GM21737 (cell line): Measurements from ENCODE around the gene CMTM8.

Source experiments
- ATAC-seq: cut with Tn5 transposase; IDR thresholded peaks from one replicate; pipeline ENCODE4 v1.9.1; 2021; ENCODE audit warnings: mild to moderate bottlenecking, moderate library complexity; ENCODE audit not compliant: unreplicated experiment

The CMTM8 gene

DNA sequence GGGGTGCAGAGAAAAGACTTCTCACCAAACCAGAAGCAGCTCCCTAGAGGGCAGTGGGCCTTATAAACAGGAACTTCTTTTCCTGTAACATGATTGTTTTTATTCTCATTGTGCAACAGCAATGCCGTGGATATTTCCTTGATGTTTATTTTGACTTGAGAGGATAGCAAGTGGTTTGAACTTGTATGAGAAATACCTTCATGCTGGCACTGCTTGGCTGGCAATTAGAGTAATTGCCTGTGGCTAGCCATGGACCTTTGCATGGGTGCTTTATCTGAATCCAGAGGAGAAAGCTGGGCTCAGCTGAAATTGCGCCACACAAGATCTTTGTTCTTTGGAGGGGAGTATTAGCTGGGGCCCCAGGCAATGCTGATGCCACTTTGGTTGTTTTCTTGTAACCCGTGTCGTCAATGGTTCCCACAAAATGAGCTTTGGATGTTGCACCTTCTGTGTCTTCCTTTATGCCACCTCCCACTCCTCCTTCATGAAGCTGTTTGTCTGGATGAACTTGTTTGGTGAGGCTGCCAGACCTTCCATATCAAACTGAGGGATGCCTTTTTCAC, 37.9 kb downstream of the CMTM8 start:
- ATAC-seq = no peak

DNA sequence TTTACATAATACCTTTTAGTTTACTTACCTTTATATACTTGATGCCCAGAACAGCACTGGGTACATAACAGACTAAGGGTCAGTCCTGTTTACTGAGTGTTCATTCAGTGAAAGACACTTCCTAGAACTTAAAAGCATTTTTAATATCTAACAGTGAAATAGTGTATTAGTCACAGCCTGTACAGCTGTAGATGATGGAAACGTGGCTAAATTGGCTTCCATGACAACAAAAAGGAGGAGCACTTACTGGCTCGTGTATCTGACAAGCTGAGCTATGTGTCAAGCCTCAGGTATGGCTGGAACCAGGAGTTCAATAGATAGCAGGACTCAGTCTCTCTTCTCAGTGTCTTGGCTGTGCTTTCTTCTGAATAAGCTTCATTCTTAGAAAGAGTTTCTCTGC, 40.2 kb downstream of the CMTM8 start:
- ATAC-seq = no peak

GRCh38 chr3:32280262-32280910, 41.9 kb downstream of the CMTM8 start:
- ATAC-seq = no peak

DNA sequence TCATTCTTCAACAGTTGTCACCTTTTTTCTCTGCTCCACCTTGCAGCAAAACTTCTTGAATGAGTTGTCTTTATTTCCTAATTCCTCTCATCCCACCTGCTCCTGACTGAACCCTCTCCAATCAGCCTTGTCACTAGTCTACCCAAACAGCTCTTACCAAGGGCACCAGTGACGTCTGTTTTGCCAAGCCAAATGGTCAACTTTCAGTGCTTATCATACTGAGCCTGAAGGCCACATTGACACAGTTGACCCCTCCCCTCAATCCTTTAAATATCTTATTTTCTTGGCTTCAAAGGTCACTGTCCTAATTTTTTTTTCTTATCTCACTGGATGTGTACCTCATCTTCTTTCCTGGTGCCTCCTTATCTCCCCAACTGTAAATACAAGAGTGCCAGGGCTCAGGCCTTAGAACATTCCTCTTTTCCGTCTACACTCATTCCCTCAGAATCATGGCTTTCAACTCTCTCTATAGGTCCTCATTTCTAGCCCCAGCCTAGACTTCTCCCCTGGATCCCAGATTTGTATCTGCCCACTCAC, 43.2 kb downstream of the CMTM8 start:
- ATAC-seq = no peak

- no peak for ATAC-seq
These were observed 44.2 kb downstream of the CMTM8 start for GRCh38 chr3:32282578-32283154.

GRCh38 chr3:32283304-32283703, 44.8 kb downstream of the CMTM8 start:
- no peak for ATAC-seq

DNA sequence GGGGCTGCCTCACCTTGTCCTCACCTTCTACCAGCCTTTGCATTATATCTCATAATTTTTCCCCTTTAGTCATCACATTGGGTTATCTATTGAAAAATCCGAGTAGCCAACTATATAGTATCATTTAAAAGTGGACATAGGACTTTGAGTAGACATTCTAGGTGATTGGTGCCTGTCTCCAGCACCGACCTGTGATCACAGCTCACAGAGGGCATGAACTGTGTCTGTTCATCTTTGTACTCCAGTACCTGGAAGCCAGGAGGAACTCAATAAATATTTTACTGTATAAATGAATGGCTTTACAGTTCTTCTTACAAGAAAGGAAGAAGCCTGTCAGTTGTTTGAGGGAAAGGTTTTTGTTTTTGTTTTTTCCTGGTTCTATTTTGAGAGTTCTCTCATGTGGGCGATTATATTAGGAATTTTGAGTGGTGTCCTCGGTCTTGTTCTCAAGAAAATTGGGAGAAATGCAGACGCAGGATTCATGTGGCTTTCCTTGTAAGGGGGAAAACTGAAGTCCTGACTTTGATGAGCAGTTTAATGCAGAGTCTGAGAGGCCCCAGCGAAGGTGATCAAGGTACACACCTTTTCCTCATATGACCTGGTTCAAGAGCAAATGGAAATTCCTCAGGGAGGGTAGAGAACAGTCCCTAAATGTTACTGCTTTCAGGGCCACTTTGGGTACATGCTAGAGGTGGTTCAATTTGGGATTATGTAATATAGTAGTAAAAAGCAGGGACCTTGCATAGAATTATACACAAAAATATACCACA, 46.1 kb downstream of the CMTM8 start:
- ATAC-seq = no peak

DNA sequence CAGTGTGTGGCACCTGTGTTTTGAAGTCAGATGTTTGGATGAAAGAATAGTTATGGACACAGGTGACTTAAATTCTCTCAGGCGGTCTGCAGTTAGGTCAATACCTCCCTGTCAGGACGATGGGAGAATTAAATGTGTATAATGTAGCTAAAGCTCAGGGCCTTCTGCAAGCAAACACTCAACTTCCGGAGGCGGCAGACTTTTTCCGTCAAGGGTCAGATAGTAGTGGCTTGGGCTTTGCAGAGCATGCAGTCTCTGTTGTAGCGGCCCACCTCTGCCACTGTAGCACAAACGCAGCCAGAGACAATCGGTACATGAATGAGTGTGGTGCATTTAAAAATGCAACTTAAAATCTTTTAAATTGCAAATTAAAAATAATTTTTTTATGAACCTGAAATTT, 47.4 kb downstream of the CMTM8 start:
- no peak for ATAC-seq

DNA sequence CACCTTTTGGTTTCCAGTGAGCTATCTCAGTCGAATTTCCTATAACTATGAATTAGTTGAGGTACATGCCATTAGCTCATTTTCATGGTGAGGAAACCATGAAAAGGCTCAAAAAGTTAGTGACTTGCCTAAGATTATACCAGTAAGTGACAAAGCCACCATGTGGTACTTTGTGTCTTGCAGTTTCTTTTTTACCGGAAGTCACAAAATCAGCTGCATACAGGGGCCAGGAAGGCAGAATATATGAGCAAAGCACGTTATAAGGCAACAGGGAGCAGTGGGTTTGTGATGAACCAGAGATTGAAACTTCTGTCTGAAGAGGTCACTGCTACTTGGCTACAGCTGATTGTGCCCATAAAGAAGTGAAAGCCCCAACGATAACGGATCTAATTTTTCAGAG, 50.3 kb downstream of the CMTM8 start:
- no peak for ATAC-seq

DNA sequence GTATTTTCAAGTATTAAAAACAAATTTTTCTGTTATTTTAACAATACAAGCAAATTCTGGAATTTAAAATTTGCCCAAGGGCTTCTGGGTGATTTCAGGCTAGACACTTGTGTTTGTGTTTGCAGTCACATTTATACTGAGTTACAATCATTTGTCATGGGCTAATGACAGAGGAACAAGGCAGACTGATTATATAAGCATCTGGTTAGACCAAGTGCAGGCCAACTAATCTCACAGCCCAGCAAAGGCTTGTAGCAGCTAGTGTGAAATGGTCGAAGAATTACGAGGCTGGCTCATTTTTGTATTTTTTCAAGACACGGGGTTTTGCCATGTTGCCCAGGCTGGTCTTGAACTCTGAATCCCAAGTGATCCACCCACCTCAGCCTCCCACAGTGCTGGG, 52.1 kb downstream of the CMTM8 start:
- ATAC-seq = no peak

DNA sequence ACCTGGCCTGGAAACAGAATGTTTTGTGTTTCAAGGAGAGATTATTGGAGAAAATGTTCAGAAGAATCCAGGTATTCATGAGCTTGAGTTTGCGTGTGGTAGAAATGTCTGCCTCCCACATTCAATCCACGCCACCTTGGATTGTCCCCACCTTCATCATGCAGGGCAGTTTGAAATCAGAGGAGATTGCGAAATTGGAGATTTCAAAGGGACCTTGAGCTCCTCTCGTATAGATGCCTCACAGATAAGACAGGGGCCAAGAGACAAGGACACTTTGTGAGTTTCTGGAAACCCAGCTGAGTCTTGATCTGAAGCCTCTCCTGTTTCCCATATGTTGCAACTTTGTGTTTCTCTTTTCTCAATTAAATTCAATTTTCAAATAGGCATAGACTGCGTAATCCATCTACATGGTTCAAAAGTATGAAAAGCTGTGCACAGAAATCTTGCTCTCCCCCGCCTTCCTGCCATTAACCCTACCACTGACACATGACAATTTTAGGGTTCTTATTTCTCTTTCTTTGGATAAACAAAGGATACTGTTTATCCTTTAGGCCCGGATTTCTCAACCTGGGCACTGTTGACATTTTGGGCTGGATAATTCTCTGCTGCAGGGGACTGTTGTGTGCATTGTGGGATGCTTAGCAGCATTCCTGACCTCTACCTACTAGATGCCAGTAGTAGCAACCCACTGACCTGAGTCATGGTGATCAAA, 53.8 kb downstream of the CMTM8 start:
- no peak for ATAC-seq

DNA sequence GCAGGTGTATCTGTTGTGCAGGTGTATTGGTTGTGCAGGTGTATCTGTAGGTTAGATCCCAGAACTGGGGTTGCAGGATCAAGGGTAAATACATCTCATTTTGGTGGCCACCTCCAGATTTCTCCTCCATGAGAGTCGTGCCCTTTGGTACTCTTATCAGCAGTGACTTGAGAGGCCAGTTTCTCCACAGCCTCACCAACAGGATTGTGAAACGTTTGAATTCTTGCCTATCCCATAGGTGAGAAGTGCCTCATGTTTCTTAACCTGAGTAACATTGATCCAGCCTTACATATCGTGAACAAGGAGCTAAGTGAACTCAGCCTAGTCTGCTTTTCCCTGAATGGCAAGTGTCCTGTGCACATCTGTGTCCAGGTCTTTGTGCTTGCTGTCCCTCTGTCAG, 55.4 kb downstream of the CMTM8 start:
- ATAC-seq = no peak

GRCh38 chr3:32296251-32297204, 58.0 kb downstream of the CMTM8 start:
- peak; percentile 75 for ATAC-seq

- ATAC-seq = no peak
These were observed 58.9 kb downstream of the CMTM8 start for GRCh38 chr3:32297366-32297765.

DNA sequence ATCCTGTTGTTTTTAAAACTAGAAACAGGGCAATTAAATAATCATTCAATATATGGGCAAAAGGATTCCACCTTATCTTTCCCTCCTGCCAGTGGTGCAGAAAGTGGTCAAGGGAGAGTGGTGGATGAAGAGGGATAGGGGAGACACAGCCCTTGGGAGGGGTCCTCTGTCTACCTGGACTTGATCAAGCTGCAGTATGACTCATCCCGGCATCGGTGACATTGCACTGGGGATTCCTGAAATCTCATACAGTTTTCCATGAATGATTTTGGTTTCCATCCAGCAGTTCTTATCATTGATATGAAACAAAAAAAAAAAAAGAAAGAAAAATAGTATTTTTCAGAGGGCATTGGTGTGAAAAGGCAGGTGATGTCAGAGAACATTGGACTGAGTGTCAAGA, 62.9 kb downstream of the CMTM8 start:
- ATAC-seq = no peak

DNA sequence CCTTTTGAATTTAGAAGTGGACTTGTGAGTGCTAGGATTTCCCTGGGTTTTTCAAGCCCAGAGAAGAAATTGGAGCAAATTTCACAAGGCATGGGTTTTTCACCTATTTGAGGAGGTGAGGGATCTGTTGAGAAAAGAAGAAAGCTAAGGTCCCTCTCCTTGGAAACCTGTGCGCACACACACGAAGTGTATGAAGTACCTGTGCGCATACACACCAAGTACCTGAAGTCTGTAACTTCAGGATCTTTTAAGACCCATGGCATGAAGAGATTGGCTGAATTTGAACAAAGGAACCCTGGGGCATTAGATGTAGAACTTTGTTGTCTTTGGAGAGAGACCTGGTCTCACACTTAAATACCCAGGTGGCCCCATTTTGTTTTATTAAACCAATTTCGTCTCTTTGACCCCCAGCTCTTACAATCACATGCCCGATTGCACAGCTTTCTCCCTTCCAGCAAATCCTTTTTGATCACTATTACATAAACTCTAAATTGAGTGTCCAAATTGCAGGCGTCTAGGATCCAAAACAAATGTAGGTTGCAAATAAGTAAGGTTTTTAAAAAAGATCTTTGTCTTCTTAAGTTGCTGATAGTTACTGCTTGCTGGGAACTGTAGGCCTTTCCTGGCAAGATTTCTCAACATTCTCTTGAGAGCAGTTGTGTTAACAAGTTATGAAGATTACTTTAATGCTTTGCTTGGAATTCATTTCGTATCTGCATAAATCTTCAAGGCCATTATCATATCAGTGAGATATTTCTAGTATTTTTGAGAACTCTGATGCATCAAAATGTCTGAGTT, 64.3 kb downstream of the CMTM8 start:
- ATAC-seq = no peak

GRCh38 chr3:32303399-32303747, 64.9 kb downstream of the CMTM8 start:
- ATAC-seq = no peak

DNA sequence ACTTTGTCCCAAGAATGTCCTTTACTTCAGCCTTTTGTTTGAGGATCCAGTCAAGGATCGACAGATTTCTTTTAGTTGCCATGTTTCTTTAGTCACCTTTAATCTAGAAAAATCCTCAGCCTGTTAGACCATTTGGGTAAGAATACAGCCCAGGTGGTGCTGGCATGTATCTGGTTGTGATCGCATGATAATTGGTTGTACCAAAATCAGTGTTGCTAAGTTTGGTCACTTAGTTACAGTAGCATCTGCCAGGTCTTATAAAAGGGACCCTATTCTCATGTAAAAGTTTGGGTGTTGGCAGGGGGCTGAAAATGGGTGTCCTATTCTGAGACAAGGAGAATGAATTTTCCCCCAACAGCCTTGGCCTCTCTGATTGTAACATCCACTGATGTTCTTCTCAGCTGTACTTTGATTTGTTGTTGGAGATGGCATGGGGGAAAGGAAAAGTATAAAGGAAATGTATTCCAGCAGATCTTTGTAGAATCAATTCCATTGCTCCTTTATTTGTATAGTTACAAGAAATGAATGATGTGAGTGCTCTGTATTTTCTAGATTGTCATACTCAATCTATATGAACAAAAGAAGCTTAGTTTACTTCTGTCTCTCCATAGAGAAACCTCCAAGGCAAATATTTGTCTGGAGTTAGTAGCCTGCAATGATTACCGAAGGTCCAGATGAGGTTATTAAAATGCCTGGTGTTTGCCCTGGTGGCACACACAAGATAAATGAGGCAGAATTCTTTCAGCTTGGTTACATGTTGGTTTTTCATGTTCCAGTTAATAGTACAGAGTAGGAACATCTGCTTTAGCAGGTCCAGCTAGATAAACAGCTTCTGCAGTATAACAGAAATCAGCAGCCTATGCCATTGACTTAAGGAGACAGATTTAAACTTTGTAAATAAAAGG, 65.7 kb downstream of the CMTM8 start:
- no peak for ATAC-seq
